IPS-NIHi7 (cell line): ENCODE measurements around the gene NRIP1.
A peak's percentile ranks its signal among the peaks of the same experiment; 100 is the strongest.
"Not testable (repeated sequence)": the region's sequence is repeated elsewhere in the genome, so short reads cannot be mapped to it uniquely, and the experiment has no call there.

Experiments
- DNase-seq: peaks from one replicate; pipeline ENCODE4 v3.0.0; 2012; ENCODE audit warnings: mixed read lengths; ENCODE audit errors: extremely low spot score

Gene NRIP1

GRCh38 chr21:14975136-14975919 is 89.5 kb downstream of the NRIP1 start:
- no peak for DNase-seq

- no peak for DNase-seq
Observed at GRCh38 chr21:14972678-14973077, 92.1 kb downstream of the NRIP1 start.

GRCh38 chr21:14968821-14969220 is 96.0 kb downstream of the NRIP1 start:
- no peak for DNase-seq

DNA sequence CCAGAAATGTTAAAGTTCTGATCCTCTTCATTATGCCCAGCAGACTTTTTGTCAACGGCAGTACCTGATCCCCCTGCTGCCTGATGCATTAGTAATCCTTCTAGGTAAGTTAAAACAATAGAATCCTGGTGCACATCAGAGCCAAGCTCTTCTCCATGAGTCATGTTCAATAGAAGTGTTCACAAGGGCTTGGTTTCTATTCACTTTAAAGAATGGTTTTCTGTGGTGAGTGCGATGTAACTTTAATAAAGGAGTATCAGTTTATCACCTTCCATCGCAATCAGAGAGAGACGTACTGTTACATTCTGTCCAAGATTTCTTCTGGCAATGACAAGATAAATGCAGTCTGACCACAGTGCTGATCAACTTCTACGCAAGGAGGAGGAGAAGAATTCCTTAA is 96.8 kb downstream of the NRIP1 start:
- no peak for DNase-seq

DNA sequence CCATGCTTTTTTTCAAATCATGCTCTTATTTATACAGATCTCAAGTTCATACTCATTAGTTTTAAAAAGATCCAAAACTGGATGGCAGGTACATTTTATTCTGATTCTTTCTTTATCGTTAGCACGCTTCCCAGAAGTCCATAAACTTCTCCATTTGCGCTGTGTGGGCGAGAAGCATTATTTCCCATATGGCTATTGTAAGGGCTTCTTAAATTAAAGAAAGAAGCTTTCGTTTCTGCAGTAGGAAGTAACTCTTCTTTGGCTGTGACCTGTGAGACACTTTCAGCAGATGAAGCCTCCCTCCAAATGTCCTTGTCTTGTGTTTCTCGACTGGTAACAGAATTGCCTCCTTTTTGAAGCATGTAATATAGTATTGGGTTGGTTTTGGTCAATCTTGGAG is 100.2 kb downstream of the NRIP1 start:
- no peak for DNase-seq

GRCh38 chr21:14962217-14962616 is 102.6 kb downstream of the NRIP1 start:
- DNase-seq, result no peak

DNA sequence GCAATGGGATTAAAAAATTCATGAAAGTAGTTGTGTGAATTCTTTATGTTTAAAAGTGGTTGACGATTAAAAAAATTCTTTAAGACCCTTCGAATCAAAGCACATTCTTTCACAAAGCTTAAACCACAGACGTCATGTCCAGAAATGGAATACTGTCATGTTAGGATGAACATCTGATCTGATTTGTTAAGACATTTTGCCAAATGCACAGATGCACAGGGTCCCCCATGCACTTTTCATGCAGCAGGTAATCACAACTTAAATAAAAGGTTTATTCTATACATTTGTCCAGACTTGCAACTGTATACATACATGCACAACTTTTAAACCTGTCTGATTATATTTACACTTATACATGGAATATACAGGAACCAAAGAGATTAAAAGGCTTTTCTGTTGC is 103.3 kb downstream of the NRIP1 start:
- DNase-seq, result no peak

GRCh38 chr21:14959343-14959742 is 105.5 kb downstream of the NRIP1 start:
- no peak for DNase-seq

DNA sequence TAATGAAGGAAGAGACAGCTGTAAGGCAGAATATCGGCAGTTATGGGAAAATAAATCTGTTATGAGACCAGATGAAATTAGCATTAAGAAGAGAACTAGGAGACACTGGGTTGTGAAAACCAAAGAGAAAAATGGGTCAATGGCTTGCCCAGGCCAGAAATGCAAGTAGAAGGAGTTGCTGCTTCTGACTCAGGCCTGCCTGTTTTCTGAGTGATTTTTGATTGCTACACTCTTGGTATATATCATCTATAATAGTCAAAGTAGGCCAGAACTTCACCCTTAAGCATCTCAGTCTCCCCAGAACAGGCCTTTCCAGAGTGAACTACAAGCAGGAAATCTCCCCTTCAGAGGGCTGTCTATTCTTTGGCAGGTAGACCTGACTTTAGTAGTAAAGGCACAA is 107.0 kb downstream of the NRIP1 start:
- DNase-seq, result no peak

DNA sequence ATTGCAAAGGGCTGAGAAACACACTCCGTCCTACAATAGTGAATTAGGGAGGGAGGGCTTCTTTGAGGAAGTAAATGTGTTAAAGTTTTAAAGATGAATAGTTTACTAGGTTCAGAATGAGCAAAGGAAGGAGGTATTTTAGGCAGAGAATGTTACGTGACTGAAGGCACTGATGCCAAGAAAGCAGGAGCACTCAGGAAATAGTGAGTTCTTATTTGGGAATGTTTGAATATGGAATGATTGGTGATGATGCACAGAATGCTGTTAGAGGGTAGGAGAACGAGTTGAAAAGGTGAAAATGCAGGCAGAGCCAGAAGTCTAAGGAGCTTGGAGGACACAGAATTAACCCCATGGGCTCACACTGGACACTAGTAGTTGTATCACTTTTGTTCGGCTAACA is 108.0 kb downstream of the NRIP1 start:
- no peak for DNase-seq

GRCh38 chr21:14955936-14956520 is 108.8 kb downstream of the NRIP1 start:
- DNase-seq, result no peak

DNA sequence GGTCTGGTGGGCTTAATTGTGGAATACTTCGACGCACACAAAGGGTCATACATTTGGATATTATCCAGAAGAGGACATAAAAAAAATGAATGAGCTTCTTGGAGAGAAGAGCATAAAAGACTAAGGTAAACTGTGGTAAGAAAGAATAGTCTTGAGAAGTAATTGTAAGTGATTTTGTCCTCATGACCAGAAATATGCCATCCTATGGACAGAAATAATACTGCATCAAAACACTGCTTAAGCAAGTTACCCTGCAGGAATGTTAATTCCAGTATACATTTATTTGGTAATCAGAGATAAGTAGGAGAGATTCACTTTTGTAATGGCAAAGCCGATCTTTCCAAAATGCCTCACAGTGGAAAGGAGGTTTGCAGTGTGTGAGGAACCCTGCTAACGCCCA is 111.9 kb downstream of the NRIP1 start:
- DNase-seq, result no peak

GRCh38 chr21:14949603-14950002 is 115.2 kb downstream of the NRIP1 start:
- no peak for DNase-seq

DNA sequence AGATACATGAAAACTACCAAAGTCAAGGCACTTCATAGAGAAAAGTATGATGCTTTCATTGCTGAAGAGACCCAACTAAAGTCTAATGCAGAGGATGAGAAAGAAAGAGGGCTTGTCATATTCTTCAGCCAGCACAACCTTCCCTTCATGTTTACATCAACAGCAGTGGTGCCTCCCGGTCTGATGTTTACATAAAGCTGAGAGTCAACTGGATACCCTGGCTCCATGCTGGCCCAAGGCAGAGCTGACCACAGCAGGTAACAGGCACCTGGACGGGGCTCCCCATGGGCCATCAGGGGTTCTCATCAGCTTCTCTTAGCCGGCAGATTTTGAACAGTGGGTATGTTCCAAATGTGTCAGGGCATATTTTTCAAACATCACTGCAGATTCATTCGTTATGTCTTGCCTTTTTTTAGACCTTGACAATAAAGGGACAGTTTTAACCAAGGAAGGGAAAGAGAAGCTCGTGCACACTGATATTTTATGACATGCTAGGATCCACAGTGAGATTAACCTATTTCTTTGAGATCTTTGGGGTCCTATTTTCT is 117.1 kb downstream of the NRIP1 start:
- peak; percentile 19 for DNase-seq

GRCh38 chr21:14945176-14945575 is 119.6 kb downstream of the NRIP1 start:
- DNase-seq, result no peak

- DNase-seq, result no peak
Observed at GRCh38 chr21:14943616-14944015, 121.2 kb downstream of the NRIP1 start.

DNA sequence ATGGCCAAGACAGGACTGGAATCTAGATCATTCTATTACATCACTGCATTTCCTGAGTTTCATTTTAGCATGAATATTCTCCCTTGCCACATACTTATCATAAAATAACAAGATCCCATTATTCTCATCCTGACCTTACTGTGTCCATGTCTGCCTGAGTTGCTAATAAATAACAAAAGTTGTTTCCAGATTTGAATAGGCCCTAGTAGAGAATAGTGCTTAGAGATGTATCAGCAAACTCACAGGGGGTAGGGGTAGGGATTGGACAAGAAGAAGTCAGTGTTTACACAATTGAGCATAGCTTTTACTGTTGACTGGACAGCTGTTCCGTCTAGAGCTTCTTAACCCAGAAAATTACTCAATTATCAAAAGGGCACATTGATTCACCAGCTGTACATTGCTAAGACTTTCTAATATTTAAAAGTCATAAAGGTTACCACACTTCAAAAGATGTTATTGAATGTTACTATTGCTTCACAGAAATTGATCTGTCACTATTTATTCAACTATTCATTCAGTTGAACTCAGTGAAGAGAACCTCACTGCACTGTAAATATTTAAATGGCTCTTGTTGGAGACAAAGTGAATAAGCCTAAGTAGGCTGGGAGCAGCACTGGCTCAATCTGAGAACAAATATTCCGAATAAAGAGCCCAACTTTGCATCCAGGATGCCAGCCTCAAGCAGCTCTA is 121.9 kb downstream of the NRIP1 start:
- DNase-seq, result no peak

- not testable (repeated sequence) for DNase-seq
Observed at GRCh38 chr21:14927324-14927723, 137.5 kb downstream of the NRIP1 start.

- no peak for DNase-seq
Observed at GRCh38 chr21:14926186-14926585, 138.6 kb downstream of the NRIP1 start.

GRCh38 chr21:14923468-14923867 is 141.3 kb downstream of the NRIP1 start:
- no peak for DNase-seq

DNA sequence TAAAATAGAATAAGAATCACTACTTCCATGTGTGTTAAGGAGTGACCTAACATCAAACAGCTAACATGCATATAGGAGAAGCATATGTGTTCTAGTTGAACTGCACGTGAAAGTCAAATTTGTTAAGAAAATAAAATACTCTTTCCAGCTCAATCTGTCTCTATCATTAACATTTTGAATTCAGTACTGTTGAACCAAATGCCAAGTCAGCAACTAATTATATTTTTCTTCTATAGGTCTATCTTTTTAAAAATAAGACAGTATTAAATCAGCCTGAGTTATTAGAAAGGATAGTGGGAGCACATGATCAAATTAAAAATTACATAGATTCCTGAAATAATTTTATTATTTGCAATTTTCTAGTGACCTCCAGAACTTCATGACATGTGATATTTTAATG is 141.8 kb downstream of the NRIP1 start:
- no peak for DNase-seq

GRCh38 chr21:14918527-14918926 is 146.3 kb downstream of the NRIP1 start:
- DNase-seq, result no peak

DNA sequence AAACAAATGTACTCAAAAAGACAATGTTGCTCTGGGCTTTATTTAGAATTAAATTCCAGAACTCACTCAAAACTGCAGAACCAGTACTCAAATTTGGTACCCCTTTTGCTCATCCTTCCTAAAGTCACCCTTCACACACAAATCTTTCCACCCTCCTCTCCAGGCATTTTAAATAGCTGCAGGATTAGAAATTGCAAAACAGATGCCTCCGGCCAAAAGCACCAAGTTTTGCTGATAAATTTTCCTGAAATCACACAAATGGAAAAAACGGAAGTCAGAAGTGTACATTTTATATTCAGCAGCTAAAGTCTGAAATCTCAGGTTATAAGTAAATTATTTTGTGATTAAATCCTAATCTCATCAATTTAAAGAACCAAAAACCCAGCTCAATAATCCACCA is 147.0 kb downstream of the NRIP1 start:
- DNase-seq, result no peak
